ENCODE measurements around the gene GIMAP8. TPM values are rescaled to one million over a fixed set of nuclear protein-coding genes. Genes with fewer than 3 reads are reported as not detected.
"Not testable (repeated sequence)": the region's sequence is repeated elsewhere in the genome, so short reads cannot be mapped to it uniquely, and the experiment has no call there.

The GIMAP8 gene
- total RNA-seq, 2 donors from 2014 or later: 10.2 to 13.7 TPM

- Mint-ChIP-seq H3K27me3 (no peaks in the 10 kb centered on the region), H3K9me3 (peaks cover 24% of the 10 kb centered on the region), H3K4me1 (ENCODE audit: low read depth in 2 of 2) (peaks cover 62 to 70% of the 10 kb centered on the region in 2 donors), H3K4me3 (peak overlapping the region; percentile 35), H3K27ac (peak overlapping the region; percentile 89 to 90), H3K36me3 (peaks cover 19% of the 10 kb centered on the region)
- no peak for DNase-seq (ENCODE audit: low spot score)
- ATAC-seq: no peak
Observed at GRCh38 chr7:150503581-150503980, 53.2 kb downstream of the GIMAP8 start.

GRCh38 chr7:150507947-150508602 lies 57.6 kb downstream of the GIMAP8 start:
- H3K27me3 Mint-ChIP-seq: no peaks in the 10 kb centered on the region
- peaks cover 18% of the 10 kb centered on the region for H3K36me3 Mint-ChIP-seq
- ATAC-seq (peak in 1 of 2 donors; percentile 52), DNase-seq (ENCODE audit: low spot score) (no peak)
- H3K9me3 Mint-ChIP-seq: peaks cover 13% of the 10 kb centered on the region
- peak overlapping the region; percentile 61 to 93 for H3K27ac Mint-ChIP-seq
- peak overlapping the region; percentile 47 for H3K4me3 Mint-ChIP-seq
- peaks cover 74 to 86% of the 10 kb centered on the region in 2 donors for H3K4me1 Mint-ChIP-seq (ENCODE audit: low read depth in 2 of 2)

- no peaks in the 10 kb centered on the region for H3K27me3 Mint-ChIP-seq
- peaks cover 18% of the 10 kb centered on the region for H3K36me3 Mint-ChIP-seq
- H3K27ac Mint-ChIP-seq: peak overlapping the region; percentile 91 to 93
- H3K9me3 Mint-ChIP-seq: peaks cover 8% of the 10 kb centered on the region
- ATAC-seq (no peak), DNase-seq (ENCODE audit: low spot score) (no peak)
- H3K4me3 Mint-ChIP-seq: peak overlapping the region; percentile 51
- peaks cover 65 to 71% of the 10 kb centered on the region in 2 donors for H3K4me1 Mint-ChIP-seq (ENCODE audit: low read depth in 2 of 2)
Observed at GRCh38 chr7:150511048-150511447, 60.6 kb downstream of the GIMAP8 start.

GRCh38 chr7:150513758-150514157 lies 63.3 kb downstream of the GIMAP8 start:
- Mint-ChIP-seq H3K9me3 (peaks cover 5% of the 10 kb centered on the region), H3K27me3 (no peaks in the 10 kb centered on the region), H3K4me1 (ENCODE audit: low read depth in 2 of 2) (peaks cover 56 to 62% of the 10 kb centered on the region in 2 donors), H3K27ac (peak overlapping the region; percentile 91 to 93), H3K4me3 (peak overlapping the region; percentile 98), H3K36me3 (peaks cover 35% of the 10 kb centered on the region)
- no peak for DNase-seq (ENCODE audit: low spot score)
- ATAC-seq: no peak

- DNase-seq (ENCODE audit: low spot score) (peak; percentile 77), ATAC-seq (peak; percentile 83 to 85)
- Mint-ChIP-seq H3K9me3 (peaks cover 5% of the 10 kb centered on the region), H3K27me3 (no peaks in the 10 kb centered on the region), H3K36me3 (peaks cover 37% of the 10 kb centered on the region), H3K27ac (peak within 1 kb of the TSS; percentile 91 to 93), H3K4me1 (ENCODE audit: low read depth in 2 of 2) (peaks cover 56 to 59% of the 10 kb centered on the region in 2 donors), H3K4me3 (peak within 1 kb of the TSS; percentile 98)
Observed at GRCh38 chr7:150514748-150515222, 64.4 kb downstream of the GIMAP8 start, which contains the start of gene GIMAP7. Gene GIMAP7 (plus strand): TSS chr7:150514872. CDS start chr7:150519975, 5,103 bp downstream.

GRCh38 chr7:150515248-150516147 lies 65.1 kb downstream of the GIMAP8 start:
- Mint-ChIP-seq H3K9me3 (peaks cover 8% of the 10 kb centered on the region), H3K27ac (peak overlapping the region; percentile 91 to 93), H3K36me3 (peaks cover 38% of the 10 kb centered on the region), H3K4me1 (ENCODE audit: low read depth in 2 of 2) (peaks cover 56 to 59% of the 10 kb centered on the region in 2 donors), H3K27me3 (no peaks in the 10 kb centered on the region), H3K4me3 (peak overlapping the region; percentile 98)
- DNase-seq (ENCODE audit: low spot score) (no peak), ATAC-seq (peak; percentile 37 to 61)

GRCh38 chr7:150516956-150517745 lies 66.7 kb downstream of the GIMAP8 start:
- ATAC-seq (no peak), DNase-seq (ENCODE audit: low spot score) (no peak)
- Mint-ChIP-seq H3K4me1 (ENCODE audit: low read depth in 2 of 2) (peaks cover 45 to 53% of the 10 kb centered on the region in 2 donors), H3K36me3 (peaks cover 41% of the 10 kb centered on the region), H3K9me3 (peaks cover 4% of the 10 kb centered on the region), H3K27me3 (no peaks in the 10 kb centered on the region), H3K27ac (peak overlapping the region; percentile 91 to 93), H3K4me3 (peak overlapping the region; percentile 98)

GRCh38 chr7:150519310-150519709 lies 68.9 kb downstream of the GIMAP8 start:
- DNase-seq (ENCODE audit: low spot score): no peak
- H3K27ac Mint-ChIP-seq: peak overlapping the region; percentile 91 to 93
- peak overlapping the region; percentile 98 for H3K4me3 Mint-ChIP-seq
- H3K4me1 Mint-ChIP-seq (ENCODE audit: low read depth in 2 of 2): peaks cover 30 to 43% of the 10 kb centered on the region in 2 donors
- H3K27me3 Mint-ChIP-seq: no peaks in the 10 kb centered on the region
- H3K9me3 Mint-ChIP-seq: peaks cover 4% of the 10 kb centered on the region
- H3K36me3 Mint-ChIP-seq: peaks cover 42% of the 10 kb centered on the region
- ATAC-seq: no peak

GRCh38 chr7:150520145-150520544 lies 69.7 kb downstream of the GIMAP8 start:
- peaks cover 49% of the 10 kb centered on the region for H3K36me3 Mint-ChIP-seq
- DNase-seq (ENCODE audit: low spot score): no peak
- peaks cover 7% of the 10 kb centered on the region for H3K9me3 Mint-ChIP-seq
- H3K27me3 Mint-ChIP-seq: no peaks in the 10 kb centered on the region
- peak in 1 of 2 donors; percentile 45 for ATAC-seq
- H3K27ac Mint-ChIP-seq: peak overlapping the region; percentile 91 to 93
- peak overlapping the region; percentile 98 for H3K4me3 Mint-ChIP-seq
- peaks cover 28 to 39% of the 10 kb centered on the region in 2 donors for H3K4me1 Mint-ChIP-seq (ENCODE audit: low read depth in 2 of 2)

GRCh38 chr7:150522931-150523330 lies 72.5 kb downstream of the GIMAP8 start:
- DNase-seq (ENCODE audit: low spot score): not testable (repeated sequence)

GRCh38 chr7:150524018-150524417 lies 73.6 kb downstream of the GIMAP8 start:
- DNase-seq (ENCODE audit: low spot score) (no peak), ATAC-seq (no peak)
- Mint-ChIP-seq H3K4me1 (ENCODE audit: low read depth in 2 of 2) (peaks cover 12 to 25% of the 10 kb centered on the region in 2 donors), H3K27ac (peak overlapping the region in 1 of 2 donors; percentile 61), H3K4me3 (no peak overlapping the region), H3K9me3 (peaks cover 17% of the 10 kb centered on the region), H3K36me3 (peaks cover 59% of the 10 kb centered on the region), H3K27me3 (no peaks in the 10 kb centered on the region)

More at GRCh38 chr7:150522931-150523330, 72.5 kb downstream of the GIMAP8 start:
- peaks cover 21 to 33% of the 10 kb centered on the region in 2 donors for H3K4me1 Mint-ChIP-seq (ENCODE audit: low read depth in 2 of 2)
- H3K27ac Mint-ChIP-seq: peak overlapping the region in 1 of 2 donors; percentile 64
- not testable (repeated sequence) for H3K4me3 Mint-ChIP-seq, H3K27me3 Mint-ChIP-seq, H3K9me3 Mint-ChIP-seq, ATAC-seq
- peaks cover 57% of the 10 kb centered on the region for H3K36me3 Mint-ChIP-seq
